WTC11 (cell line): ENCODE results near the gene ZFHX2. TPM values are rescaled to one million over a fixed set of nuclear protein-coding genes. Genes with fewer than 3 reads are reported as not detected.
"Not testable (repeated sequence)": the region's sequence is repeated elsewhere in the genome, so short reads cannot be mapped to it uniquely, and the experiment has no call there.

Experiments
- ATAC-seq: fragments of 200-7000 bp; cut with Tn5 transposase; 2 replicates; pipeline ENCODE4 v1.10.0; 2021; ENCODE audit warnings: mild to moderate bottlenecking, moderate library complexity
- CTCF ChIA-PET: fragments of 300-600 bp; sonication (Branson Sonifier 250); formaldehyde crosslinking; loops from one replicate; lab custom pipeline; 2021; ENCODE audit warnings: antibody characterized with exemption; lab: Charles Lee
- POLR2A ChIA-PET: fragments of 350-600 bp; sonication (Branson Sonifier 250); formaldehyde crosslinking; loops from one replicate; lab custom pipeline; 2021; ENCODE audit warnings: antibody characterized with exemption; lab: Charles Lee
- DNase-seq: peaks from one replicate; pipeline ENCODE4 v3.0.0; 2021; ENCODE audit warnings: low spot score
- H3K27ac Mint-ChIP-seq: 2 replicates; pipeline ENCODE4 v1.8.0; 2021; ENCODE audit warnings: mixed read lengths
- H3K27me3 Mint-ChIP-seq: 2 replicates; pipeline ENCODE4 v1.8.0; 2021; ENCODE audit warnings: low read depth, mild to moderate bottlenecking, moderate library complexity, mixed read lengths
- H3K36me3 Mint-ChIP-seq: 2 replicates; pipeline ENCODE4 v1.8.0; 2021; ENCODE audit warnings: mixed read lengths
- H3K4me1 Mint-ChIP-seq: 2 replicates; pipeline ENCODE4 v1.8.0; 2022; ENCODE audit warnings: mixed read lengths
- H3K4me3 Mint-ChIP-seq: 2 replicates; pipeline ENCODE4 v1.8.0; 2021; ENCODE audit warnings: mild to moderate bottlenecking, moderate library complexity, mixed read lengths
- H3K9me3 Mint-ChIP-seq: 2 replicates; pipeline ENCODE4 v1.8.0; 2021; ENCODE audit warnings: mixed read lengths
- CBFB ChIP-seq: sonication (generic); formaldehyde crosslinking; IDR thresholded peaks from 2 replicates; pipeline ENCODE4 v1.8.1; 2022; ENCODE audit warnings: mild to moderate bottlenecking, low read depth, missing genetic modification reagents
- CTCF ChIP-seq: fragments of 200-600 bp; IDR thresholded peaks from 2 replicates; pipeline ENCODE4 v1.8.0; 2022; ENCODE audit warnings: antibody characterized with exemption
- EMX1 ChIP-seq: fragments of 250-450 bp; sonication (Bioruptor Pico); IDR thresholded peaks from 2 replicates; pipeline ENCODE4 v1.8.0; 2021; ENCODE audit warnings: mild to moderate bottlenecking
- GABPB1 ChIP-seq: sonication (generic); formaldehyde crosslinking; IDR thresholded peaks from 2 replicates; pipeline ENCODE4 v1.8.1; 2023; ENCODE audit warnings: mild to moderate bottlenecking, missing genetic modification reagents
- PREB ChIP-seq: sonication (generic); formaldehyde crosslinking; IDR thresholded peaks from 2 replicates; pipeline ENCODE4 v1.8.1; 2022; ENCODE audit warnings: mild to moderate bottlenecking, missing genetic modification reagents, moderate library complexity, borderline replicate concordance
- RORB ChIP-seq: fragments of 250-450 bp; sonication (Bioruptor Pico); IDR thresholded peaks from 2 replicates; pipeline ENCODE4 v1.9.0; 2021; ENCODE audit warnings: mild to moderate bottlenecking
- ZBTB21 ChIP-seq: sonication (generic); formaldehyde crosslinking; IDR thresholded peaks from 2 replicates; pipeline ENCODE4 v1.8.1; 2023; ENCODE audit warnings: mild to moderate bottlenecking, missing genetic modification reagents, borderline replicate concordance
- ZNF138 ChIP-seq: sonication (generic); formaldehyde crosslinking; conservative IDR thresholded peaks from 2 replicates; pipeline ENCODE4 v1.8.1; 2022; ENCODE audit warnings: mild to moderate bottlenecking, moderate library complexity, missing genetic modification reagents
- ZNF416 ChIP-seq: fragments of 250-450 bp; sonication (Bioruptor Pico); IDR thresholded peaks from 2 replicates; pipeline ENCODE4 v1.9.0; 2021; ENCODE audit warnings: mild to moderate bottlenecking, inconsistent platforms
- total RNA-seq: library from RNA; stranded (reverse); gene quantifications from 3 replicates; pipeline ENCODE4 v1.2.3, GENCODE V29; 2021

Gene ZFHX2
- total RNA-seq, 1 experiment from 2014 or later: 16.4 TPM

- TF ChIP-seq ZNF416 (CRISPR knock-in tag) (no peak), EMX1 (CRISPR knock-in tag) (no peak), RORB (CRISPR knock-in tag) (no peak)
- TF ChIP-seq, all 79 proteins: peak for 0
Observed at GRCh38 chr14:23589606-23590005, 38.0 kb upstream of the ZFHX2 start (continued).

GRCh38 chr14:23588884-23589598 lies 37.5 kb upstream of the ZFHX2 start:
- no peak overlapping the region for H3K4me3 Mint-ChIP-seq
- ATAC-seq (peak; percentile 100), DNase-seq (peak; percentile 91)
- peaks cover 16% of the 10 kb centered on the region for H3K27me3 Mint-ChIP-seq
- H3K4me1 Mint-ChIP-seq: peaks cover 20% of the 10 kb centered on the region
- TF ChIP-seq ZNF138 (CRISPR knock-in tag) (no peak), CTCF (peak; percentile 68), GABPB1 (peak; percentile 90)
- POLR2A ChIA-PET: interaction anchor here (0.5 to 1.1 kb wide), 3 partner anchors 43 to 1698 kb away, joined by 3 to 5 read pairs (median 5); no protein-coding TSS in a partner anchor
- CTCF ChIA-PET: interaction anchor here (0.6 to 2.7 kb wide), 65 partner anchors 8 to 552 kb away, joined by 3 to 103 read pairs (median 4); partner anchors contain the start of genes DHRS2, DHRS4, EMC9 and JPH4
- H3K27ac Mint-ChIP-seq: no peak overlapping the region
- H3K9me3 Mint-ChIP-seq: peaks cover 4% of the 10 kb centered on the region
- peaks cover 5% of the 10 kb centered on the region; the same call in 1 of the 2 replicates for H3K36me3 Mint-ChIP-seq

- H3K36me3 Mint-ChIP-seq: not testable (repeated sequence)
- 0 out of 2 replicates have a peak, but pooled peaks have one; percentile 21 for TF ChIP-seq GABPB1
- TF ChIP-seq, all 79 proteins: peak for 1; not testable (repeated sequence) for 78
- ATAC-seq, POLR2A ChIA-PET, H3K27ac Mint-ChIP-seq, DNase-seq, CTCF ChIA-PET, H3K4me3 Mint-ChIP-seq: not testable (repeated sequence)
- peaks cover 12% of the 10 kb centered on the region for H3K4me1 Mint-ChIP-seq
- peaks cover 18% of the 10 kb centered on the region for H3K27me3 Mint-ChIP-seq
- H3K9me3 Mint-ChIP-seq: peaks cover 12% of the 10 kb centered on the region
Observed at GRCh38 chr14:23584527-23585203, 33.1 kb upstream of the ZFHX2 start.

- peaks cover 12% of the 10 kb centered on the region for H3K9me3 Mint-ChIP-seq
- ATAC-seq, H3K27ac Mint-ChIP-seq, DNase-seq, H3K36me3 Mint-ChIP-seq, CTCF ChIA-PET, H3K4me3 Mint-ChIP-seq: not testable (repeated sequence)
- H3K4me1 Mint-ChIP-seq: peaks cover 15% of the 10 kb centered on the region
- TF ChIP-seq GABPB1: peak; percentile 86
- peak; percentile 56; the same call in 1 of the 2 replicates for TF ChIP-seq PREB
- POLR2A ChIA-PET: interaction anchor here (1.1 kb wide), 1 partner anchor 16 kb away, joined by 4 read pairs; the partner anchor contains the start of gene AP1G2
- peaks cover 22% of the 10 kb centered on the region for H3K27me3 Mint-ChIP-seq
Observed at GRCh38 chr14:23583761-23584526, 32.4 kb upstream of the ZFHX2 start.

- TF ChIP-seq GABPB1: peak; percentile 11; the same call in 1 of the 2 replicates
- TF ChIP-seq CBFB (CRISPR knock-in tag): no peak
- TF ChIP-seq ZBTB21 (CRISPR knock-in tag): no peak
- DNase-seq (no peak), ATAC-seq (no peak)
- peaks cover 27% of the 10 kb centered on the region for H3K27me3 Mint-ChIP-seq
- peaks cover 12% of the 10 kb centered on the region for H3K9me3 Mint-ChIP-seq
- peaks cover 5% of the 10 kb centered on the region; the same call in 1 of the 2 replicates for H3K36me3 Mint-ChIP-seq
- H3K4me1 Mint-ChIP-seq: peaks cover 11% of the 10 kb centered on the region
- no peak overlapping the region for H3K27ac Mint-ChIP-seq
- POLR2A ChIA-PET: interaction anchor here (1.1 kb wide), 1 partner anchor 16 kb away, joined by 4 read pairs; the partner anchor contains the start of gene AP1G2
- CTCF ChIA-PET: interaction anchor here (0.7 kb wide), 1 partner anchor 49 kb away, joined by 3 read pairs; no protein-coding TSS in a partner anchor
- no peak overlapping the region for H3K4me3 Mint-ChIP-seq
Observed at GRCh38 chr14:23582906-23583760, 31.6 kb upstream of the ZFHX2 start.
